Smooth muscle cell (in vitro differentiated cells): ENCODE results near the gene NUP93. TPM values are rescaled to one million over a fixed set of nuclear protein-coding genes. Genes with fewer than 3 reads are reported as not detected.

Source experiments
- DNase-seq: peaks from one replicate; lab custom pipeline; 2025; ENCODE audit not compliant: unreplicated experiment; lab: John Stamatoyannopoulos, UW
- H2AFZ ChIP-seq: fragments of 200-600 bp; sonication (generic); 2 replicates; pipeline ENCODE4 v1.6.0; 2016; ENCODE audit warnings: antibody characterized with exemption, low read depth, mild to moderate bottlenecking
- H3F3A ChIP-seq: fragments of 200-600 bp; sonication (generic); 2 replicates; pipeline ENCODE4 v1.6.0; 2017; ENCODE audit warnings: antibody characterized with exemption, low read depth
- H3K27ac ChIP-seq: fragments of 200-600 bp; sonication (generic); 2 replicates; pipeline ENCODE4 v1.5.1; 2016; ENCODE audit warnings: low read depth, mild to moderate bottlenecking
- H3K27me3 ChIP-seq: fragments of 200-600 bp; sonication (generic); 2 replicates; pipeline ENCODE4 v1.6.1; 2016; ENCODE audit warnings: low read depth, mild to moderate bottlenecking
- H3K36me3 ChIP-seq: fragments of 200-600 bp; sonication (generic); 2 replicates; pipeline ENCODE4 v1.5.1; 2016; ENCODE audit warnings: low read depth
- H3K4me1 ChIP-seq: fragments of 200-600 bp; sonication (generic); 2 replicates; pipeline ENCODE4 v1.5.1; 2016; ENCODE audit warnings: low read depth
- H3K4me2 ChIP-seq: fragments of 200-600 bp; sonication (generic); 2 replicates; pipeline ENCODE4 v1.6.0; 2016; ENCODE audit warnings: mild to moderate bottlenecking
- H3K4me3 ChIP-seq: fragments of 200-600 bp; sonication (generic); 2 replicates; pipeline ENCODE4 v1.5.1; 2016; ENCODE audit warnings: mild to moderate bottlenecking
- H3K79me2 ChIP-seq: fragments of 200-600 bp; sonication (generic); 2 replicates; pipeline ENCODE4 v1.6.0; 2016; ENCODE audit warnings: low read depth, mild to moderate bottlenecking
- H3K9ac ChIP-seq: fragments of 200-600 bp; sonication (generic); 2 replicates; pipeline ENCODE4 v1.6.0; 2016; ENCODE audit warnings: low read depth
- H3K9me3 ChIP-seq: fragments of 200-600 bp; sonication (generic); replicated peaks from 2 replicates; pipeline ENCODE4 v1.5.1; 2016; ENCODE audit warnings: low read depth
- H4K20me1 ChIP-seq: fragments of 200-600 bp; sonication (generic); 2 replicates; pipeline ENCODE4 v1.6.0; 2016; ENCODE audit warnings: low read depth
- CTCF ChIP-seq: fragments of 200-600 bp; sonication (generic); IDR thresholded peaks from 2 replicates; pipeline ENCODE4 v1.5.1; 2017; ENCODE audit warnings: borderline replicate concordance, mild to moderate bottlenecking, antibody characterized with exemption; ENCODE audit not compliant: insufficient read depth, poor library complexity, severe bottlenecking
- WGBS: methylation state at CpG from one replicate; pipeline ENCODE4 v1.1.7; 2016; ENCODE audit warnings: low lambda C conversion rate; 5-methylcytosine and 5-hydroxymethylcytosine counted together
- polyA plus RNA-seq: library from polyadenylated mRNA; unstranded; fragments of >200 nt; fragmentation: Nextera tagmentation; extraction: Ambion mirVana; gene quantifications from 2 replicates; pipeline ENCODE4 v1.2.1, GENCODE V29; 2016
- total RNA-seq: library from RNA; depleted of rRNA; stranded (reverse); fragments of >200 nt; gene quantifications from 2 replicates; pipeline ENCODE4 v1.2.3, GENCODE V29; 2014

The NUP93 gene
- total and polyA plus RNA-seq, 2 experiments from 2014 or later = 45.6 to 55.8 TPM

DNA sequence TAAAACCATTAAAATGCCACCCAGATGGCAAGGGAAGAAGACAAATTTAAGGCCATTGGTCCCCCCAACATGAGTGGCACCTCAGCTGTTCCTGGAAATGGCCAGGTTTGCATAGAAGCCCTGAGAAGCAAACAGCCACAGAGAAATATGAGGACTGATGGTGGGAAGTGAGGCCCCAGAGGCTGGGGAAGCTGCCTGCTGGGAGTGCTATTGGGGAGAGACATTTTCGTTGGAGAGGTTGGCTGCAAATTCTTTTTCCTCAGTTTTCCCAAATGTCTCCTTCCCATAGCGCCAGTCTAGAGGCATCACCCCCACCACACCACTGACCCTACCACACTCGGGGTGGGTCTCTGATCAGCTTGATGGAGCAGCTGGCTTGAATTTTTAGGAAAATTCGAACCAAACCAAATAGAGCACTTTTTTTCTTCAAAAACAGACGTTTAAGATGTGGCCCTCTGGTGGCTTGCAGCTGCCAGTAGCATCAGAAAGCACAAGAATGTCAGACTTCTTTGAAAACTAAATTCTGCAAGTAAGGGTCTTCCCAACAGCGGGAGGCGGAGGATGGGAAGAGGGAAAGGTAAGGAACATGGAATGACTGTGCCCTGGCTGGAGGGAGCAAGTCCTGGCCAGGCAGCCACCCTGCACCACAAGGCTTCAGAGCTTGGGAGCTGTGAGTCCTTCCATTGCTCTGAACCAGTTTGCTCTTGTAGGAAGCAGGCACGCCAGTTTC, 121.9 kb downstream of the NUP93 start:
- Histone ChIP-seq H3K79me2 (no peaks in the 10 kb centered on the region), H2AFZ (no peak overlapping the region), H3K9ac (no peak overlapping the region), H4K20me1 (no peaks in the 10 kb centered on the region), H3F3A (peaks cover 15% of the 10 kb centered on the region), H3K4me3 (no peak overlapping the region), H3K27ac (no peak overlapping the region), H3K4me1 (peaks cover 19% of the 10 kb centered on the region), H3K9me3 (no peaks in the 10 kb centered on the region), H3K36me3 (no peaks in the 10 kb centered on the region), H3K4me2 (no peak overlapping the region), H3K27me3 (no peaks in the 10 kb centered on the region)
- 64% methylated on average over 8 of the region's 8 CpGs for WGBS
- TF ChIP-seq CTCF = peak; percentile 34
- DNase-seq = no peak

DNA sequence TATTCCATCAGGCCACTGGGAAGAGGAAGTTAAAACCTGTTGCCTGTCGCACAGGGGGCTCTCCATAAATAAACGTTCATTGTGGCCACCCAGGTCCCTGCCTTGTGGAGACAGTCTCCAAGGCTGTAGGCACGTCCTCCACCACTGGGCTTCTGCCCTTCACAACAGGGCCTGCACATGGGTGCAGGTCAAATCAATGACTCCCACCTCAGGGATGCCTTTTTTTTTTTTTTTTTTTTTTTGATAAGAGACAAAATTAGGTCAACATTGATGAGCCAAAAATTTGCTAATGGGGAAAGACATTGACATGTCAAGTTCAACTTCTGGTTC, 122.4 kb downstream of the NUP93 start:
- Histone ChIP-seq H3K27me3 (no peaks in the 10 kb centered on the region), H4K20me1 (no peaks in the 10 kb centered on the region), H3K4me3 (no peak overlapping the region), H3K4me1 (peaks cover 19% of the 10 kb centered on the region), H3F3A (peaks cover 15% of the 10 kb centered on the region), H2AFZ (no peak overlapping the region), H3K9me3 (no peaks in the 10 kb centered on the region), H3K4me2 (no peak overlapping the region), H3K79me2 (no peaks in the 10 kb centered on the region), H3K27ac (no peak overlapping the region), H3K9ac (no peak overlapping the region), H3K36me3 (no peaks in the 10 kb centered on the region)
- 69% methylated on average over 3 of the region's 3 CpGs for WGBS
- no peak for DNase-seq
- TF ChIP-seq CTCF = no peak

DNA sequence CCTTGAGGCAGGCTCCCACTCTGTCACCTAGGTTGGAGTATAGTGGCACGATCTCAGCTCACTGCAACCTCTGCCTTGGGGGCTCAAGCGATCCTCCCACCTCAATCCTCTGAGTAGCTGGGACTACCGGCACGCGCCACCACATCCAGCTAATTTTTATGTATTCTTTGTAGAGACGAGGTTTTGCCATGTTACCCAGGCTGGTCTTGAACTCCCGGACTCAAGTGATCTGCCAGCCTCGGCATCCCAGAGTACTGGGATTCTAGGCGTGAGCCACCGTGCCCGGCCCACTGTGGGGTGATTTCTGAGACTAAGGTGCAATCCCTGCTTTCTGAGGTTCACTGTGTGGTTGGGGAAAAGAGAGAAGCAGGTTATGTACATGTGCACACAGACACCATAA, 123.0 kb downstream of the NUP93 start:
- peaks cover 19% of the 10 kb centered on the region for H3K4me1 ChIP-seq
- no peak overlapping the region for H2AFZ ChIP-seq
- H3K79me2 ChIP-seq = no peaks in the 10 kb centered on the region

More for the DNA sequence above, 123.0 kb downstream of the NUP93 start:
- no peak overlapping the region for H3K27ac ChIP-seq
- H3K36me3 ChIP-seq = no peaks in the 10 kb centered on the region
- H3K4me3 ChIP-seq = no peak overlapping the region
- TF ChIP-seq CTCF = no peak
- peaks cover 14% of the 10 kb centered on the region for H3F3A ChIP-seq
- H3K27me3 ChIP-seq = no peaks in the 10 kb centered on the region
- DNase-seq = no peak
- 97% methylated on average over 11 of the region's 11 CpGs for WGBS
- no peak overlapping the region for H3K9ac ChIP-seq
- no peaks in the 10 kb centered on the region for H3K9me3 ChIP-seq
- H4K20me1 ChIP-seq = no peaks in the 10 kb centered on the region
- H3K4me2 ChIP-seq = no peak overlapping the region
